LNCaP clone FGC (cell line): ENCODE data around the gene CLSTN2.

Experiments
- DNase-seq: peaks from one replicate; pipeline ENCODE4 v3.0.0-alpha.2; 2011; ENCODE audit warnings: low read depth
- H3K4me3 ChIP-seq: 2 replicates; pipeline ENCODE4 v1.5.1; 2011; ENCODE audit warnings: mild to moderate bottlenecking, low read depth, low read length, control low read depth
- TF ChIP-seq, protein P1 (sequence below): IDR thresholded peaks from 2 replicates; pipeline ENCODE4 v1.5.1; 2012; ENCODE audit warnings: mild to moderate bottlenecking; ENCODE audit not compliant: control insufficient read depth, insufficient read depth; ENCODE audit errors: extremely low read depth

CLSTN2 gene

DNA sequence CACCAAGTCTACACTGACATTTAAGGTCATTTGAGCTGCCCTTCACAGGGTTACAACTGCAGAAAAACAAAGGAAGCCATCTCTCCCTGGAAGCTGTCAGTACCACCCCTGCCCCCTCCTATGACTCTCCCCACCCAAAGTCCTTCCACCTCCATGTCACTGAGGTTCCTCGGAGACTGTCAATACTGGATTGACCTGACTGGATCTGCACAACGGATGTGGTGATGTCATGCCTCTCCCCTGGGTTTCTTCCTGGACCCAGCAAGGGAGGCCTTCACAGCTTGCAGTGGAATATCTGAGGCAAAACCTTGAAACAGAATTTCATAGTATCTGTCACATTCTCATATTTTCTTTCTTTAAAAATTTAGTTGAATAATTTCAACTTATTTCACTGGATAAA, 153.5 kb downstream of the CLSTN2 start:
- no peak overlapping the region for H3K4me3 ChIP-seq
- TF ChIP-seq, protein P1, sequence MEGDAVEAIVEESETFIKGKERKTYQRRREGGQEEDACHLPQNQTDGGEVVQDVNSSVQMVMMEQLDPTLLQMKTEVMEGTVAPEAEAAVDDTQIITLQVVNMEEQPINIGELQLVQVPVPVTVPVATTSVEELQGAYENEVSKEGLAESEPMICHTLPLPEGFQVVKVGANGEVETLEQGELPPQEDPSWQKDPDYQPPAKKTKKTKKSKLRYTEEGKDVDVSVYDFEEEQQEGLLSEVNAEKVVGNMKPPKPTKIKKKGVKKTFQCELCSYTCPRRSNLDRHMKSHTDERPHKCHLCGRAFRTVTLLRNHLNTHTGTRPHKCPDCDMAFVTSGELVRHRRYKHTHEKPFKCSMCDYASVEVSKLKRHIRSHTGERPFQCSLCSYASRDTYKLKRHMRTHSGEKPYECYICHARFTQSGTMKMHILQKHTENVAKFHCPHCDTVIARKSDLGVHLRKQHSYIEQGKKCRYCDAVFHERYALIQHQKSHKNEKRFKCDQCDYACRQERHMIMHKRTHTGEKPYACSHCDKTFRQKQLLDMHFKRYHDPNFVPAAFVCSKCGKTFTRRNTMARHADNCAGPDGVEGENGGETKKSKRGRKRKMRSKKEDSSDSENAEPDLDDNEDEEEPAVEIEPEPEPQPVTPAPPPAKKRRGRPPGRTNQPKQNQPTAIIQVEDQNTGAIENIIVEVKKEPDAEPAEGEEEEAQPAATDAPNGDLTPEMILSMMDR = no peak
- DNase-seq = no peak

GRCh38 chr3:140089403-140090072, 154.6 kb downstream of the CLSTN2 start:
- no peak for DNase-seq
- TF ChIP-seq, protein P1 = no peak
- no peak overlapping the region for H3K4me3 ChIP-seq

DNA sequence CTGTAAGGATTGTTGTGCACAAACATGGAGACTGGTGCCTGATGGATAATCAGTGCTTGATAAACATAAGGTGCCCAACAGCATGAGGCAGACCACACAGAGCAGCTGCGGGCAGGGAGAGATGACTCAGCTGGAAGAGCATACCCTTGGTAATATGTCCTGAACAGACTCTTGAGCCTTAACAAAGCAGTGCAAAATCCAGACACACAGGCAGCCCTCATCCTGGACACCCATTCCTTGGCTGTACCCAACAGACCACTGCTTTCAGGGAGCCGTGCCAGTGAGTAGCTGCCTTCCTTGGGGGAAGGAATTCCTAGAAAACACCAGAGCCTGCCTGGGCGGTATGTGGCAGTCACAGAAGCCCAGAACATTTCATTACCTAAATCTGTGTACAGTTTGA, 156.2 kb downstream of the CLSTN2 start:
- H3K4me3 ChIP-seq = no peak overlapping the region
- DNase-seq = no peak
- TF ChIP-seq, protein P1 = no peak

- no peak overlapping the region for H3K4me3 ChIP-seq
- TF ChIP-seq, protein P1 = peak; percentile 43
- DNase-seq = no peak
These were observed 158.0 kb downstream of the CLSTN2 start for GRCh38 chr3:140092848-140093536.

GRCh38 chr3:140093742-140094141, 158.8 kb downstream of the CLSTN2 start:
- no peak overlapping the region for H3K4me3 ChIP-seq
- DNase-seq = peak; percentile 90
- TF ChIP-seq, protein P1 = no peak

GRCh38 chr3:140094487-140094886, 159.5 kb downstream of the CLSTN2 start:
- TF ChIP-seq, protein P1 = no peak
- no peak for DNase-seq
- no peak overlapping the region for H3K4me3 ChIP-seq
